CMK (cell line): ENCODE measurements around the gene S100A12.

Experiments
- DNase-seq: peaks from one replicate; pipeline ENCODE4 v3.0.0-alpha.2; 2010; ENCODE audit warnings: low read depth

Gene S100A12

GRCh38 chr1:153336650-153337049 is 38.8 kb downstream of the S100A12 start:
- DNase-seq = no peak

- no peak for DNase-seq
These were observed 41.5 kb downstream of the S100A12 start for GRCh38 chr1:153333902-153334301.

- no peak for DNase-seq
These were observed 50.5 kb downstream of the S100A12 start for GRCh38 chr1:153324912-153325311.
